ELR (cell line): ENCODE results near the gene HSPB3.
"Not testable (repeated sequence)": the region's sequence is repeated elsewhere in the genome, so short reads cannot be mapped to it uniquely, and the experiment has no call there.

ENCODE experiments used
- DNase-seq: peaks from one replicate; pipeline ENCODE4 v3.0.0-alpha.2; 2015; ENCODE audit warnings: low read depth

Gene HSPB3

DNA sequence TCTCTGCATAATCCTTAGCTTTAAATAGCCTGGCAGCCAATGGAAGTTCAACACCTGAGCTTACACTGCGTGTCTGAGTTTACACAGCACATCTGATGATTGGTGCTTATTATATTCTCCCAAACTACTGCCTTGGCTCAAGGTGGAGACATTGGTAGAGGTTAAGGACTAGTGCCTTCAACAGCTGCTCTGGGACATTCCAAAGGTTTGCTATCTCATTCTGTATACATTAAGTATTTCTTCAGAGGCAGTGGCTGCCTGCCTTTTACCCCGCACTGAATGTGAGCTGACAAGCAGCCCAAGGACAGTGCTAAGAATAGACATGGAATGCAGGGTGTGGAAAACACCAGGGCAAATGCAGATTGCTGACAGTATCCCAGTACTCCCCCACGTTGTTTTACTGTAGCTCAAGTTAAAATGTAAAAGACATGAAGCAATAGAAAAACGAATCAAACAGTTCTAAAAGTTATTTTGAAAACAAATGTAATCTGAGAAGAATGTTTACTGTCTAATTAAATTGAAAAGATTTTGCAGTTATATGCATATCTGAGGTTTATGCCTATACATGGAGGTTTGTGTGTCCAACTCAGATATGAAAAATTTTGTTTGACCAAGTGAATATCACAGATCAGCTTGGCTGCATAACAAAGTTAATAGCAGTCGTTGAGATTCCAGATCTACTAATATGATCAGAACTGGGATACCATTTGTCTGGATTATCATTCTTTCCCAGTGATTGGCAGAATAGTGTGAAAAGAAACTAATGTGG is 1.8 kb downstream of the HSPB3 start:
- DNase-seq, result peak; percentile 15

GRCh38 chr5:54458221-54458620 is 2.7 kb downstream of the HSPB3 start:
- no peak for DNase-seq

DNA sequence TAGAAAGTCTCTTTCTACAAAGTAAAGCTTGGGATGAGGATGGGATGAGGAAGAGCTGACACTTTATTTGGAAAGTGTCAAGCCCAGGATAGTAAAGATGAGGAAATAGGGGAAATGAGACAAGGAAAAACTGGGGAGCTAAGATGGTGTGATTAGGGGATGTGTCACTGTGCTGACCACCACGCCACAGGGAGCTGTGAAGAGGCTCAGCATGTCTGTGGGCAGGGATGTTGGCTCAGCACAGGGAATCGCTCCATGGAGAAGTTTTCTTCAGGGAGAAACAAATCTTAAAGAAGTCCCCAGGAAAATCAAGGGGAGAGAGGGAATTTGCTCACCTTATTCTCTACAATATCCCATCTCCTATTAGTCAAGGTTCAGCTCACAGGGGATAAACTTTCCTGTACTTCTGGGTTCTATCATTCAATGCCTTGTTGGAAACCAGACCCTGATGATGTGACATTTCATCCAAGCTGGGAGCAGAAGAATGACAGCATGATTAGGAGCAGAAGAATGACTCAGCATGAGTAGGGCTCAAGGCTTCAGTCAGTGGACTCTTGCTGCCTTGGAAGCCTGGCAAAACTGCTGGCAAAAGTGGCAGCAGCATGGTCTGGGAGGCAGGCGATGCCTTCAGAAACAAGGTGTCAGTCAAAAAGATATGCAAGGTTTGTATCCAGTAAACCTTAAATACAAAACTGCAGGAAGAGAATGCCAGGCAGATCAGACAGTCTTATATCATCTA is 4.9 kb downstream of the HSPB3 start:
- DNase-seq, result peak; percentile 40

GRCh38 chr5:54462281-54462680 is 6.8 kb downstream of the HSPB3 start:
- DNase-seq, result no peak

DNA sequence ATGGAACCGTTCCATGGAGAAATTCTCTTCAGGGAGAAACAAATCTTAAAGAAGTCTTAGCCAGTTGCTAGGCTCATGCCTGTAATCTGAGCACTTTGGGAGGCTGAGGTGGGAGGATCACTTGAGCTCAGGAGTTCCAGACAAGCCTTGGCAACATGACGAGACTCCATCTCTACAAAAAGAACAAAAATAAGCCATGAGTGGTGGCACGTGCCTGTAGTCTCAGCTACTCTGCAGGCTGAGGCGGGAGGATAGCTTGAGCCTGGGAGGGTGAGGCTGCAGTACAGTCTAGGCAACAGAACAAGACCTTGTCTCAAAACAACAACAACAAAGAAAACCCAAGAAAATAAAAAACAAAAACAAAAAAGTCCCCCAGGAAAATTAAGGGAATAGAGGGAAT is 8.2 kb downstream of the HSPB3 start:
- DNase-seq, result no peak

DNA sequence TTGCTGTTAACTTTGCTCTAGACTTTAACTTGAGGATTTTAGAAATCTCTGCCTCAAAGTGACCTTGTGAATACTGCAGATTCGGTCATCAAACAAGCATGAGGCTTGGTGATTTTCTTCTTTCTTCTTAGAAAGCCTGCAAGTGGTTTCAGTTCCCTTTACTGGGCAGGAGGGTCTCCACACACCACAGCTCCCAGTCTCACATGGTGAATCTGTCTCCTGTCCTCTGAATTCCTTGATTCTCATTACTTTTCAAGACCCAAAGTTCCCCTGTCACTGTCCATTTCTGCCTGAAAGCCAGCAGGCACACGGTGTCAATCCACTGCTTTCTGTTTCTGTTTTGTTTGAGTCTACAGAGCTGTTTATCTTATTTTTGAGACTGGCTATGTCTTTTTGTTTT is 14.1 kb downstream of the HSPB3 start:
- DNase-seq, result peak; percentile 24

- peak; percentile 35 for DNase-seq
These were observed 14.6 kb downstream of the HSPB3 start for GRCh38 chr5:54470128-54470527.

- no peak for DNase-seq
These were observed 15.2 kb downstream of the HSPB3 start for GRCh38 chr5:54470677-54471076.

- DNase-seq, result no peak
These were observed 15.9 kb downstream of the HSPB3 start for GRCh38 chr5:54471398-54471797.

DNA sequence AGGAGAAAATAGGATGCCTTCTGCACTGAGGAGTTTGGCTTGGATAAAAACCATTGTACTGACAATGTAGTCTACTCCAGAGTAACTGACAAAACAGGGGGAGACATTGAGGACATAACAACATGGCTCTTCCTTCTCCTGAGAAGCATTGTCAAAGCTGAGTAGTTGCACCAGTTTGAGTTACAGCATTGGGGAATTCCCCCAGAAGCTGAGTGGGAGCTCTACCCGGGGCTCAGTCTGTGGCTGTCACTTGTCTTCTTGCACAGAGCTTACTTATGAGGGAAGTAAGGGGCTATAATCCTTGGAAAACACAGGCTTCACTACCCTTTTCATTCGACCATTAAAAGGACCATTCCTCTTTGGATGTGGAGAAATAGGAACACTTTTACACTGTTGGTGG is 21.2 kb downstream of the HSPB3 start:
- DNase-seq, result no peak

DNA sequence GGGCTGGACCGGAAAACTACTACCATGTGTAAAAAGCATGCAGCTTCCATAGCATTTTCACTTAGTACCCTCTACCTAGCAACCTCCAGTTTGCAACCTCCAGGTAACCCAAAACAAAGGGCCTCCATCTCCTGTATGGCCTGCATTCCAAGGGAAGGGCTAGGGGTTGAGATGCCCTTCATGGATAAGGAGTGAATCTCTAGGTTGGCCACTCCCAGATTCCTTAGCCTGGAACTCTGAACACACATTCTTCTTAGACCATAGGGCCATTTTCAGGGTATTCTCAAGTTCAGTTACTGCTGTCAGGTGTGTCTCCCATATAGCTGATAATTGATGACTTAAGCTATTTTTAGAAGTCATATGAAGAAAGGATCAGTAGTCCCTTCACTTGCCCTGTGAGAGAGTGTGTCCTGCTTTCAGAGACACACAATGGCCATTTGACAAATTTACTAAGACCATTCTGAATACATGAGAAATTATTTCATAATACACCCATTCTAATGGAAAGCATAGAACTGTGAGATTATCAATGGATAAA is 22.5 kb downstream of the HSPB3 start:
- DNase-seq, result no peak

DNA sequence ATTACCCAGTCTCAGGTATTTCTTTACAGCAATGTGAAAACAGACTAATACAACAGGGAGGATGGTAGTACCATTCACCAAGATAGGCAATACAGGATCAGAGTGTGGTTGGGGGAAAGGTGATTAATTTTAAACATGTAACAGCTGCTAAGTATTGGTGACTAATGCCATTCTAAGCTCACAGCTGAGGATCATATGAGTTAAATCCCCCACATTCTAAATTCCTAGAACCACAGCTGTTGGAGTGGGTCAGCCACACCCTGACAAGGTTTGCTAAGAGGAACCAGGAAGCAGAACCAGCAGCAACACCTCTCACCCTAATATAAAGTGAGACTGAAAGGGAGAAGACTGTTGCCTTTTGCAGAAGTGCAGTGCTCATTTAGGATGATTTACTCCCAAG is 24.8 kb downstream of the HSPB3 start:
- no peak for DNase-seq

GRCh38 chr5:54484219-54484894 is 28.9 kb downstream of the HSPB3 start:
- DNase-seq, result no peak

GRCh38 chr5:54485659-54486058 is 30.2 kb downstream of the HSPB3 start:
- not testable (repeated sequence) for DNase-seq

GRCh38 chr5:54489648-54489979 is 34.1 kb downstream of the HSPB3 start:
- DNase-seq, result not testable (repeated sequence)

- DNase-seq, result no peak
These were observed 35.8 kb downstream of the HSPB3 start for GRCh38 chr5:54491326-54491725.

- DNase-seq, result no peak
These were observed 36.7 kb downstream of the HSPB3 start for GRCh38 chr5:54492178-54492577.

GRCh38 chr5:54495027-54495426 is 39.5 kb downstream of the HSPB3 start:
- DNase-seq, result no peak
